Mammary epithelial cell (primary cell): ENCODE data around the gene ALDH1B1.

Experiments used
- EZH2 ChIP-seq: IDR thresholded peaks from 2 replicates; pipeline ENCODE4 v1.6.1; 2012; ENCODE audit warnings: low read length, inconsistent platforms, borderline replicate concordance
- TF ChIP-seq, protein P1 (sequence below), 2 donors: IDR thresholded peaks in 1 of 2; conservative IDR thresholded peaks in 1 of 2; 2 replicates each; pipeline ENCODE4 v1.5.1; 2011 to 2012; ENCODE audit warnings: inconsistent platforms in 2 of 2, low read length in 2 of 2, mild to moderate bottlenecking in 2 of 2, control low read depth in 1 of 2, low read depth in 1 of 2; ENCODE audit not compliant: insufficient read depth in 1 of 2; ENCODE audit errors: extremely low read depth in 1 of 2

DNA sequence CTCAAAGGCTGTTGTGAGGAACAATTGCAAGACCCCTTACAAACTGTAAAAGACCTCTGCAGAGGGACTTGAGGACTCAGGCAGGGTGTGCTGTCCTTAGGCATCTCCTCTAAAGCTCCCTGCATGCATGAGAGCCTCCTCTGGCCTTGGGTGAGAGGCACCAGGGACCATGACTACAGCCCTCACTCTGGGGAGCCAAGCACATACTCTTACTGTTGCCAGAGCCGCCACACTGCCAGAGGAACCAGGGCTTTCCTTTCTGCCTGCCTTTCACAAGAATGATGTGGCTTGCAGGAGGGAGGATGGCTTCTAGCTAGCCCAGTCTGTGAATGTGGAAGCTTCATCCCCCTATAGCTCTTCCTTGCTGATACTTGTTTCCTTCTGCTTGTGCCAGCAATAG, 25.9 kb downstream of the ALDH1B1 start:
- TF ChIP-seq, protein P1, sequence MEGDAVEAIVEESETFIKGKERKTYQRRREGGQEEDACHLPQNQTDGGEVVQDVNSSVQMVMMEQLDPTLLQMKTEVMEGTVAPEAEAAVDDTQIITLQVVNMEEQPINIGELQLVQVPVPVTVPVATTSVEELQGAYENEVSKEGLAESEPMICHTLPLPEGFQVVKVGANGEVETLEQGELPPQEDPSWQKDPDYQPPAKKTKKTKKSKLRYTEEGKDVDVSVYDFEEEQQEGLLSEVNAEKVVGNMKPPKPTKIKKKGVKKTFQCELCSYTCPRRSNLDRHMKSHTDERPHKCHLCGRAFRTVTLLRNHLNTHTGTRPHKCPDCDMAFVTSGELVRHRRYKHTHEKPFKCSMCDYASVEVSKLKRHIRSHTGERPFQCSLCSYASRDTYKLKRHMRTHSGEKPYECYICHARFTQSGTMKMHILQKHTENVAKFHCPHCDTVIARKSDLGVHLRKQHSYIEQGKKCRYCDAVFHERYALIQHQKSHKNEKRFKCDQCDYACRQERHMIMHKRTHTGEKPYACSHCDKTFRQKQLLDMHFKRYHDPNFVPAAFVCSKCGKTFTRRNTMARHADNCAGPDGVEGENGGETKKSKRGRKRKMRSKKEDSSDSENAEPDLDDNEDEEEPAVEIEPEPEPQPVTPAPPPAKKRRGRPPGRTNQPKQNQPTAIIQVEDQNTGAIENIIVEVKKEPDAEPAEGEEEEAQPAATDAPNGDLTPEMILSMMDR (conservative IDR thresholded peaks at IDR 0.05 in 1 of 2, IDR thresholded peaks at IDR 0.05 in 1 of 2; ENCODE audit: extremely low read depth in 1 of 2, insufficient read depth in 1 of 2, low read depth in 1 of 2, low read length in 2 of 2) = no peak
- no peak for TF ChIP-seq EZH2
